ENCODE data around the gene ACBD4. TPM values are rescaled to one million over a fixed set of nuclear protein-coding genes. Genes with fewer than 3 reads are reported as not detected.

Gene ACBD4
- polyA plus RNA-seq, 1 experiment: 4.0 TPM

- TF ChIP-seq, protein P1, sequence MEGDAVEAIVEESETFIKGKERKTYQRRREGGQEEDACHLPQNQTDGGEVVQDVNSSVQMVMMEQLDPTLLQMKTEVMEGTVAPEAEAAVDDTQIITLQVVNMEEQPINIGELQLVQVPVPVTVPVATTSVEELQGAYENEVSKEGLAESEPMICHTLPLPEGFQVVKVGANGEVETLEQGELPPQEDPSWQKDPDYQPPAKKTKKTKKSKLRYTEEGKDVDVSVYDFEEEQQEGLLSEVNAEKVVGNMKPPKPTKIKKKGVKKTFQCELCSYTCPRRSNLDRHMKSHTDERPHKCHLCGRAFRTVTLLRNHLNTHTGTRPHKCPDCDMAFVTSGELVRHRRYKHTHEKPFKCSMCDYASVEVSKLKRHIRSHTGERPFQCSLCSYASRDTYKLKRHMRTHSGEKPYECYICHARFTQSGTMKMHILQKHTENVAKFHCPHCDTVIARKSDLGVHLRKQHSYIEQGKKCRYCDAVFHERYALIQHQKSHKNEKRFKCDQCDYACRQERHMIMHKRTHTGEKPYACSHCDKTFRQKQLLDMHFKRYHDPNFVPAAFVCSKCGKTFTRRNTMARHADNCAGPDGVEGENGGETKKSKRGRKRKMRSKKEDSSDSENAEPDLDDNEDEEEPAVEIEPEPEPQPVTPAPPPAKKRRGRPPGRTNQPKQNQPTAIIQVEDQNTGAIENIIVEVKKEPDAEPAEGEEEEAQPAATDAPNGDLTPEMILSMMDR (IDR thresholded peaks at IDR 0.05; ENCODE audit: low read depth, low read length): no peak
- H3K27me3 ChIP-seq (ENCODE audit: control insufficient read depth, insufficient read depth, low read length): no peaks in the 10 kb centered on the region
- no peak for DNase-seq (ENCODE audit: low read depth, low spot score)
- H3K4me3 ChIP-seq (ENCODE audit: low read depth, low read length): no peak overlapping the region
- no peaks in the 10 kb centered on the region; the same call in 1 of the 2 replicates for H3K9me3 ChIP-seq (ENCODE audit: control insufficient read depth, insufficient read depth, low read length)
- POLR2A ChIA-PET: no interaction called here
- no peak overlapping the region for H3K27ac ChIP-seq (ENCODE audit: low read depth, low read length)
- CTCF ChIA-PET: interaction anchor here (1.3 to 6.3 kb wide), 2 partner anchors 15 to 21 kb away, joined by 6 to 52 read pairs; partner anchors contain the start of gene ACBD4
Observed at GRCh38 chr17:45114117-45114932, 21.2 kb upstream of the ACBD4 start.

DNA sequence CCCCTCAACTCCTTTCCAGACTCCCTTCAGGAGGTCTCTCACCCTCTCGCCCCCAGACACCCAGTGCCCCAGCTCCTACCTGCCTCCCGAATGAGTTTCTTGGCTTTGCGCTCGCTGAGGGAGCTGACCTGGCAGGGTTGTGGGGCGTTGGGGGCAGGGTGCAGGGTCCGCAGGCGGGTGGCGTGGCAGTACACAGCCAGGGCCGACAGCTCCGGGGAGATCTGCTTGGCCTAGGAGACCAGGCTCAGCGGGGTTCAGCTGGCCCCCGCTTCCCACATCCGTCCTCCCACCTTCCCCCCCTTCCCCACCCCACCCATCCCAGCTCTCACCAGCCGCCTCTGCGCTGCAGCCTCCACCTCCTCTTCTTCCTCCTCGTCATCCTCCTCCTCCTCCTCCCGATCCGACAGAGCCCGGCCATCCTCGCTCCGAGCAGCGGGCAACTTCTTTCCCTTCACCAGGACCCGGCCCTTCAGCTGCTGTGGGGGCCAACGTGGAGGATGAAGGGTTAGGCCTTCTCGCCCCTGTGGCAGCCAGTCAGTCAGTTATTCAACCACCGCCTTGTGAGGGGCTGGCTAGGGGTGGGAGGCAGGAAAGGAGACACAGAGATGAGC, 20.4 kb upstream of the ACBD4 start:
- no peak for DNase-seq (ENCODE audit: low read depth, low spot score)
- H3K4me3 ChIP-seq (ENCODE audit: low read depth, low read length): no peak overlapping the region
- H3K27me3 ChIP-seq (ENCODE audit: control insufficient read depth, insufficient read depth, low read length): no peaks in the 10 kb centered on the region
- ChIA-PET POLR2A (no interaction called here), CTCF (interaction anchor here (0.5 to 6.3 kb wide), 4 partner anchors 16 to 176 kb away, joined by 3 to 52 read pairs (median 6); partner anchors contain the start of gene ACBD4)
- H3K9me3 ChIP-seq (ENCODE audit: control insufficient read depth, insufficient read depth, low read length): no peaks in the 10 kb centered on the region; the same call in 1 of the 2 replicates
- no peak overlapping the region for H3K27ac ChIP-seq (ENCODE audit: low read depth, low read length)
- TF ChIP-seq, protein P1 (IDR thresholded peaks at IDR 0.05; ENCODE audit: low read depth, low read length): no peak

DNA sequence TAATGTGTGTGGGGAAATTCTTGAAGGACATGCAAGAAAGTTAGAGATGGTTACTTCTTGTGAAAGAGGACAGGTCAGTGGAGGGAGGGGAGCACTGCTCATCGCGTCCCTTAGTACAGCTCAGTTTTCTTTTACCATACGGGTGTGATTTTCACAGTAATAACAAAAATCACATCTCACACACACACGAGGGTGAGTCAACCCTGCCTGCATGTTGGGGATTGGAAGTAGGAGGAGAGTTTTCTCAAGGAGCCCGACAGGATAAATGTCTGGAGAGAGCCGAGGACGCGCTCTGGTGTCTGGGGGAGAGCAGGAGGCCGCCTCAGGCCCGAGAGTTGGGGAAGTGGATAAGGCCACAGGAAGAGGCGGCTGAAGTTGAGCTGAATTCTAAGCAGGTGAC, 19.6 kb upstream of the ACBD4 start:
- H3K27me3 ChIP-seq (ENCODE audit: control insufficient read depth, insufficient read depth, low read length): no peaks in the 10 kb centered on the region
- TF ChIP-seq, protein P1 (IDR thresholded peaks at IDR 0.05; ENCODE audit: low read depth, low read length): no peak
- DNase-seq (ENCODE audit: low read depth, low spot score): no peak
- no peak overlapping the region for H3K4me3 ChIP-seq (ENCODE audit: low read depth, low read length)
- CTCF ChIA-PET: interaction anchor here (0.6 to 6.3 kb wide), 2 partner anchors 19 to 177 kb away, joined by 3 to 52 read pairs; partner anchors contain the start of gene ACBD4
- no peaks in the 10 kb centered on the region; the same call in 1 of the 2 replicates for H3K9me3 ChIP-seq (ENCODE audit: control insufficient read depth, insufficient read depth, low read length)
- POLR2A ChIA-PET: no interaction called here
- H3K27ac ChIP-seq (ENCODE audit: low read depth, low read length): no peak overlapping the region

- H3K27me3 ChIP-seq (ENCODE audit: control insufficient read depth, insufficient read depth, low read length): no peaks in the 10 kb centered on the region
- TF ChIP-seq, protein P1 (IDR thresholded peaks at IDR 0.05; ENCODE audit: low read depth, low read length): no peak
- POLR2A ChIA-PET: no interaction called here
- H3K27ac ChIP-seq (ENCODE audit: low read depth, low read length): no peak overlapping the region
- no peak for DNase-seq (ENCODE audit: low read depth, low spot score)
- no peaks in the 10 kb centered on the region; the same call in 1 of the 2 replicates for H3K9me3 ChIP-seq (ENCODE audit: control insufficient read depth, insufficient read depth, low read length)
- CTCF ChIA-PET: interaction anchor here (6.3 kb wide), 1 partner anchor 19 kb away, joined by 52 read pairs; the partner anchor contains the start of gene ACBD4
- H3K4me3 ChIP-seq (ENCODE audit: low read depth, low read length): no peak overlapping the region
Observed at GRCh38 chr17:45116434-45117016, 19.0 kb upstream of the ACBD4 start.

Measured in AG04450 (cell line).